Renal pelvis (tissue), 12 donors: Measurements from ENCODE around the gene TENT4A. TPM values are rescaled to one million over a fixed set of nuclear protein-coding genes. Genes with fewer than 3 reads are reported as not detected.
"Not testable (repeated sequence)": the region's sequence is repeated elsewhere in the genome, so short reads cannot be mapped to it uniquely, and the experiment has no call there.

Experiments
- DNase-seq: peaks from one replicate; pipeline ENCODE4 v3.0.0-alpha.2; 2013
- long read RNA-seq, 16 experiments: transcript quantifications; one replicate each; lab custom pipeline, GENCODE V29; 2026
- polyA plus RNA-seq, 3 donors: library from polyadenylated mRNA; unstranded; fragments of 120-200 nt; gene quantifications; one replicate each; pipeline ENCODE4 v1.2.1, GENCODE V29; 2013; ENCODE audit not compliant: insufficient read length in 3 of 3

TENT4A gene
- 10 to 100 TPM; 23.6 to 34.4 (median 30.9) TPM for polyA plus RNA-seq
- long read RNA-seq, donor 1, full-length matches to known transcripts: 3 of 3 reads
- long read RNA-seq, donor 1, partial matches to known transcripts: 0 of 3 reads
- long read RNA-seq, donor 1, other reads (novel, unspliced or antisense): 0 of 3 reads
- long read RNA-seq, donor 2, full-length matches to known transcripts: 3 of 17 reads
- long read RNA-seq, donor 2, partial matches to known transcripts: 14 of 17 reads
- long read RNA-seq, donor 2, other reads (novel, unspliced or antisense): 0 of 17 reads
- long read RNA-seq, donor 3, full-length matches to known transcripts: 5 of 29 reads
- long read RNA-seq, donor 3, partial matches to known transcripts: 24 of 29 reads
- long read RNA-seq, donor 3, other reads (novel, unspliced or antisense): 0 of 29 reads
- long read RNA-seq, donor 4, partial matches to known transcripts: 0 of 2 reads
- long read RNA-seq, donor 4, other reads (novel, unspliced or antisense): 0 of 2 reads
- long read RNA-seq, donor 5, full-length matches to known transcripts: 1 of 1 reads
- long read RNA-seq, donor 5, partial matches to known transcripts: 0 of 1 reads
- long read RNA-seq, donor 5, other reads (novel, unspliced or antisense): 0 of 1 reads
- long read RNA-seq, donor 6, full-length matches to known transcripts: 1 of 1 reads
- long read RNA-seq, donor 6, partial matches to known transcripts: 0 of 1 reads
- long read RNA-seq, donor 6, other reads (novel, unspliced or antisense): 0 of 1 reads
- long read RNA-seq, donor 7, full-length matches to known transcripts: 2 of 2 reads
- long read RNA-seq, donor 7, partial matches to known transcripts: 0 of 2 reads
- long read RNA-seq, donor 7, other reads (novel, unspliced or antisense): 0 of 2 reads
- long read RNA-seq, donor 8: 0 reads
- long read RNA-seq, donor 9, full-length matches to known transcripts: 4 of 4 reads
- long read RNA-seq, donor 9, partial matches to known transcripts: 0 of 4 reads
- long read RNA-seq, donor 9, other reads (novel, unspliced or antisense): 0 of 4 reads
- long read RNA-seq, donor 10, partial matches to known transcripts: 0 of 3 reads
- long read RNA-seq, donor 10, other reads (novel, unspliced or antisense): 0 of 3 reads
- long read RNA-seq, donor 11, full-length matches to known transcripts: 1 of 1 reads
- long read RNA-seq, donor 11, partial matches to known transcripts: 0 of 1 reads
- long read RNA-seq, donor 11, other reads (novel, unspliced or antisense): 0 of 1 reads
- long read RNA-seq, donor 12, full-length matches to known transcripts: 3 of 3 reads
- long read RNA-seq, donor 12, partial matches to known transcripts: 0 of 3 reads
- long read RNA-seq, donor 12, other reads (novel, unspliced or antisense): 0 of 3 reads
- long read RNA-seq, donor 13, partial matches to known transcripts: 0 of 1 reads
- long read RNA-seq, donor 13, other reads (novel, unspliced or antisense): 0 of 1 reads
- long read RNA-seq, donor 14, full-length matches to known transcripts: 2 of 22 reads
- long read RNA-seq, donor 14, partial matches to known transcripts: 20 of 22 reads
- long read RNA-seq, donor 14, other reads (novel, unspliced or antisense): 0 of 22 reads
- long read RNA-seq, donor 15, full-length matches to known transcripts: 2 of 2 reads
- long read RNA-seq, donor 15, partial matches to known transcripts: 0 of 2 reads
- long read RNA-seq, donor 15, other reads (novel, unspliced or antisense): 0 of 2 reads
- long read RNA-seq, donor 16, partial matches to known transcripts: 0 of 1 reads
- long read RNA-seq, donor 16, other reads (novel, unspliced or antisense): 0 of 1 reads

DNA sequence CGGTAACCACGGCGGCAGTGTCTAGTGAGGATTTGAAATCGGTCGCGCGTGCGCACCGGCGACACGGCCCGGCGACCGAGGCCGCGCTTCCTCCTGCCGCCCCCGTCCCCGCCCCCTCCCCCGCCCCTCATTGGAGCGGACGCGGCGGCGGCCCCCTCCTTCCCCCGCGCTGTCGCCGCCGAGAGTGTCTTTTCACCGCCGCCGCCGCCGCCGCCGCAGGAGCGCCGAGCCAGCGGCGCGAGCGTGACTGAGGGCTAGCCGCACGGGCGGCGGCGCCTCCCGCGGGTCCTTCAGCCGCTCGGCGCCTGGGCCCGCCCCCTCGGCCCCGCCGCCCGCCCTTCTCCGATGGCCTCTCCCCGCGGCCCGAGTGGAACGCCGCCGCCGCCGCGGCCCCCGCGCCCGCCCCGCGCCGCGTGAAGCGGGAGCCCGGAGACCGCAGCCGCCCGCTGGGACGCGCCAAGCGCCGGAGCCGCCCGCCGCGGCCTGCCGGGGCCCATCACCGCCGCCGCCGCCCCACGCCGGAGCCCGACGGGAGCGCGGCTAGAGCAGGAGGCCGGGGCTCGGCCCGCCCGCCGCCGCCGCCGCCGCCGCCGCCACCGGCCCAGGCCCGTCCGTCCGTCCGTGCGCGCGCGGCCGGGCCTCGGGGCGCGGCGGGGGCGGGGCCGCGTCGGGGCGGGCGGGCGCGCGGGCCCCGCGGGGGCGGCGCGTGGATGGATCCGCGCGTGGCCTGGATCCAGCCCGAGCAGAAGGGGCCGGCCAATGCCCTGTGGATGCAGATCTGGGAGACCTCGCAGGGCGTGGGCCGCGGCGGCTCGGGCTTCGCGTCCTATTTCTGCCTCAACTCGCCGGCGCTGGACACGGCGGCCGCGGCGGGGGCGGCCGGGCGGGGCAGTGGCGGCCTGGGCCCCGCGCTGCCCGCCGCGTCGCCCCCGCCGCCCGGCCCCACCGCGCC lies at the start of gene TENT4A:
Gene TENT4A (plus strand): TSS at position 159 of the 952 bp plus-strand sequence. CDS start 552 bp downstream, at position 711.
- DNase-seq: no peak

- DNase-seq: no peak
These were observed 46.5 kb upstream of the TENT4A start for GRCh38 chr5:6666762-6667161.

DNA sequence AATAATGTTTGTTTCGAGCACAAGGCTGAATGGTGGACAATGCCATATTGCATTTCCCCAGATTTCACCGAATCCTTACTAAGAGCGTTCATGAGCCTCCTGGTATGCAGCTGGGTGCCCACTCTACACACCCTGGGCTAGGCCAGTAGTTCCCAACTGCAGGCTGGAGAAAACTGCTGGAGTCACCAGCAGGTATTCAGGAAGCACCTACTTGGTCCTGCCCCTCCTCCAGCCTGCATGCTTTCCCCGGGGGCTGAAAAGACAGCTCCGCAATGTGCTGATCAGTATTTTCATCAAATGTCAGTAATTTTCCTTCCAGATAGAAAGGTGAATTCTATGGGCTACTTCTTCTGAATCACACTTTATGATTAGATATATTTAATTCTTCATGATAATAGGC lies 45.6 kb upstream of the TENT4A start:
- DNase-seq: no peak

DNA sequence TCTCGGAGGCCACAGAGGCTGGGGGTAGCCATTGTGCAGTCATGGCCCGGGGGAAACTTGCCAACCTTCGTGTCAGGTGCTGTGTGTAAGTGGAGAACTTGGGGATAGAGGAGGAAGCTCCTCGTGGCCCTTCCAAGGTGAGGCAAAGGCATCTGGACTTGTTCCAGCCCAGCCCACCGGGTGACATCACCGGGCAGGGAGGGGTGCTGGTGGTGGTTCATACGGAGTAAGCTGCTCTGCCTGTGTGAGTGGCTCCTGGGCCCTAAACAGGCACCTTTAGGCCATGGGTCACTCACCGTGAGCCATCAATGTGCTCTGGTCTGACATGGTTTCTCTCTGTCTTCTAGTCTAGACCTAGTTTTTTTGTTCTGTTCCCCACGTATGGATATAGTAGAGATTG lies 44.5 kb upstream of the TENT4A start:
- DNase-seq: not testable (repeated sequence)

- no peak for DNase-seq
These were observed 40.2 kb upstream of the TENT4A start for GRCh38 chr5:6673031-6673430.

- DNase-seq: no peak
These were observed 39.3 kb upstream of the TENT4A start for GRCh38 chr5:6673963-6674362.

- DNase-seq: no peak
These were observed 38.8 kb upstream of the TENT4A start for GRCh38 chr5:6674421-6674820.

- no peak for DNase-seq
These were observed 38.3 kb upstream of the TENT4A start for GRCh38 chr5:6674886-6675285.

- no peak for DNase-seq
These were observed 37.3 kb upstream of the TENT4A start for GRCh38 chr5:6675784-6676491.

DNA sequence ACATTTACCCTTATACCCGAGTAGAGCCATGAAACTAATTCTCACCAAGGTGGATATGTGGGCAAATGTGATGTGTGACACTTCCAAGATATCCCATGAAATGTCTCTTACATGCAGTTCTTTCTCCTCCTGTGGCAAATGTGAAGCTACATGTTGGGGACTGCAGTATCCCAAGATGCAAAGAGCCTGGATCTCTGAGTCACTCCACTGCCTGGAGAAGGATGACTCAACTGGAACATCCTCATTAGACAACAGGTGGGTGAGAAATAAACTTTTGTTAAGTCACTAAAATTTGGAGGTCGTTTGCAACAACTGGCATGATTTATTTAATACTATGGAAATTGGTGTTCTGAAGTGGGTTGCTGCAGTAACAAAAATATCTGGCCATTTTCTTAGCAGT lies 36.5 kb upstream of the TENT4A start:
- DNase-seq: no peak

DNA sequence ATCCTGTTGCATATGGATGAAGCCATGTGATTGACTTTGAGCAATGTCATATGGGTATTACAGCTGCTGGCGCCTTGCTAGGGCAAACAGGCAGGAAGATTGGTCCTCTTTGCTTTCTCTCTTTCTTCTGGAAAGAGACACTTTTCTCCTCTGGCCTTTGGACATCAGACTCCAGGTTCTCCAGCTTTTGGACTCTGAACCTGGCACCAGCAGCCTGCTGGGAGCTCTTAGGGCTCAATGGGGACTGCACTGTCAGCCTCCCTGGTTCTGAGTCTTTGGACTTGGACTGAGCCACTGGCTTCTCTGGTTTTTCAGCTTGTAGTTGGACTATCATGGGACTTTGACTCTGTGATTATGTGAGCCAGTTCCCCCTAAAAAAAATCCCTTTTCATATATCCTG lies 34.8 kb upstream of the TENT4A start:
- DNase-seq: no peak

- no peak for DNase-seq
These were observed 32.3 kb upstream of the TENT4A start for GRCh38 chr5:6680922-6681321.

DNA sequence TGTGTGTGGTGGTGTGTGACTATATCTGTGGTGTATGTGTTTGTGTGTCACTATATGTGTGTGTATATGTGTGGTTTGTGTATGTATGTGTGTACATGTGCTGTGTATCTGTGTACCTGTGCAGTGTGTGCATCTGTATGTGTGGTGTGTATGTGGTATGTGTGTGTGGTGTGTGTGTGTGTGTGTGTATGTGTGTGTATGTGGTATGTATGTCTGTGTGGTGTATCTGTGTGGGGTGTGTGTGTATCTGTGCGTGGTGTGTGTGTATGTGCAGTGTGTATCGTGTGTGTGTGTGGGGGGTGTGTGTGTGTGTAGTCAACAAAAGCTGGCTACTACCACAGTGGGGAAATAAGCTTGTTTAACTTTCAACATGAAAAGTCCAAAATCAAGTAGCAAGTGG lies 31.6 kb upstream of the TENT4A start:
- DNase-seq: no peak

GRCh38 chr5:6682239-6682638 lies 31.0 kb upstream of the TENT4A start:
- no peak for DNase-seq

DNA sequence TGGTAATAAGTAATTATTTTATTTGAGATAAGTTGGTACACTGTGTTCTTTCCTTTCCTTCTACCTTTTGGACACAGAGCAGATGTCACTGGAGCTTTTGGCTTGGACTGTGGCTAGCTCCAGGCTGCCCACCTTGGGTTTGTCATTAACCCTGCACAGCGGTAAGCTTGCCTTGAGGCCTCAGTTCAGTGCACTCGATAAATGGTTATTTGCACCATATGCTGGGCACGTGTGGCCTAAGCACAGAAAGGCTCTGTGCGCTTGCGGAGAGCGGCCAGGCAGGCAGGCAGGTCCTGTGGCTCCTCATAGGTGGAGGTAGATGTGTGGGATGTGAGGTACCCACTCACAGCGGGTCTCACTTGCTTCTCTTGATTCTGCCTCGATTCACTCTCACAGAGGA lies 30.0 kb upstream of the TENT4A start:
- no peak for DNase-seq

DNA sequence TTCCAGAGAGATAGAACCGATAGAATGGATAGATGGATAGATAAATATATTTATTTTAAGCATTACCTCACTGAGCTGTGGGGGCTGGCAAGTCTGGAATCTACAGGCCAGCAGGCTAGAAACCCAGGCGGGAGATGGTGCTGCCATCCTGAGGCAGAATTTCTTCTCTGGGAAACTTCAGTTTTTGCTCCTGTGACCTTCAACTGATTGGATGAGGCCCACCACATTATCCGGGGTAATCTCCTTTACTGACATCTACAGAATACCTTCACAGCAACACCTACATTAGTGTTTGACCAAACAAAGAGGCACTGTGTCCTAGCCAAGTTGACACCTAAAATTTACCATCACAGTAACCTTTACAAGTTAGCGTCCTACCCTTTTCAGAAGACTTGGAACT lies 29.2 kb upstream of the TENT4A start:
- DNase-seq: no peak

- DNase-seq: no peak
These were observed 26.7 kb upstream of the TENT4A start for GRCh38 chr5:6686501-6686900.

DNA sequence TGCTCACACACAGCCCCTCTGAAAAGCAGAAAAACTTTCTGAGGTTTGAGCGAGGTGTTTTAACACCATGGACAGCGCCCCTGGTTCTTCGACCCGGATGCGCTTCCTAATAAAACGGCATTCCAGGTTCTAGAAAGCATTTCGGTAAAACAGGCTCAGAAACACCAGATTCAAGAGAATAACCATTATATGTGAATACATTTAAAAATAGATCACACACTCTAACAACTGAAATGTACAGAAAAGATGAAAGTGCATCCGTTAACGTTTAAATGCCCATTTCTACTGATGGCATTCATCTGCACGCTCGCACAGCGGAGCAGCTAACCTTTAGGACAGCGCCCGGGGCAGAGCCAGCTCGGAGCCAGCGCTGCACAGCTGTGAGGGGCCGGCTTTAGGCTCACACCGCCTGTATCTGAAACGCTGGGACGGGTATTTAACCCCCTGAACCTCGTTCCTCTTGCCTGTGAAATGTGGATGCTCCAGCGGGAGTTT lies 26.3 kb upstream of the TENT4A start:
- DNase-seq: peak; percentile 77

DNA sequence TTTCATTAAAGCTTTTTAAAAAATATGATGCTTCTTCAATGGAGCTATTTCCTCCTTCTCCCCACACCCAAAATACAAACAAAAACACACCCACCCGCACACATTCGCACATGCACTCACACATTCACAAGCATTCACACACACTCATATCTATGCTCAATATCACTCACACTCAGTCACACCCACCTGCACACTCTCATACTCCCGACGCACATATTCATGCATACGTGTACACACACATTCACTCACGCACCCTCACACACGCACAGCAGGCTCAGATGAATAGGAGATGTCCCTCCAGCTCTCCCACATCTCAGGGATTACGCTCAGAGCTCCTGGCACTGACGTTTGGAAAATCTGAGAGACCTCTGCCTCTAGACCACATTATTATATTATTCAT lies 25.7 kb upstream of the TENT4A start:
- no peak for DNase-seq
